T-helper 1 cell treated with Interleukin-12 subunit alpha and Interleukin-12 subunit beta and Interleukin-4 antibody, amounts not matched to agents 30 μg/mL and 1 μg/mL, for 36 hours (primary cell): ENCODE data around the gene PFKFB2.

Experiments used
- H3K27ac Mint-ChIP-seq: one replicate; pipeline ENCODE4 v1.8.0; 2021; ENCODE audit warnings: mild to moderate bottlenecking, mixed read lengths
- H3K27me3 Mint-ChIP-seq: one replicate; pipeline ENCODE4 v1.8.0; 2021; ENCODE audit warnings: low read depth, mixed read lengths
- H3K36me3 Mint-ChIP-seq: one replicate; pipeline ENCODE4 v1.8.0; 2021; ENCODE audit warnings: low read depth, mixed read lengths
- H3K4me1 Mint-ChIP-seq: one replicate; pipeline ENCODE4 v1.8.0; 2021; ENCODE audit warnings: low read depth, mixed read lengths
- H3K4me3 Mint-ChIP-seq: one replicate; pipeline ENCODE4 v1.8.0; 2021; ENCODE audit warnings: mild to moderate bottlenecking, moderate library complexity, mixed read lengths
- H3K9me3 Mint-ChIP-seq: one replicate; pipeline ENCODE4 v1.8.0; 2021; ENCODE audit warnings: mixed read lengths

PFKFB2 gene

DNA sequence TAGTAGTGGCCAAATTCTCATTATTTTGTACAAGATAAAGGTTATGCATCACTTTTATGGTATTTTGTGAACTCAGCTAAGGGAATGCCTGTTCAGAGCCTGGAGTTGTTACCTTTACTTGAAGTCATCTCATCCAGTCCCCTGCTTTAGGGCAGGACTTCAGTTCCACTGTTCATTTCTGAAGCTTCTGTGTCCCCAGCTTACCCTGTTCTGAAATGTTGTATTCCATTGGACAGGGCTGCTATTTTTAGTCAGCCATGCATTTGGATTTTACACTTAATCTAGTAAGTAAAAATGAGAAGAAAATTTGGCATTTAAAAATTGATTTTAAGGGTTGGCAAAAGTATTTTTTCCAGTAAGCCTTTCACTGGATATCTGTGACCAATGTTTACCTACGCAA, 23.9 kb downstream of the PFKFB2 start:
- H3K9me3 Mint-ChIP-seq, result no peaks in the 10 kb centered on the region
- H3K27ac Mint-ChIP-seq, result no peak overlapping the region
- H3K36me3 Mint-ChIP-seq, result peaks cover 2% of the 10 kb centered on the region
- H3K4me3 Mint-ChIP-seq, result no peak overlapping the region
- peaks cover under 1% of the 10 kb centered on the region for H3K4me1 Mint-ChIP-seq
- peaks cover 26% of the 10 kb centered on the region for H3K27me3 Mint-ChIP-seq

DNA sequence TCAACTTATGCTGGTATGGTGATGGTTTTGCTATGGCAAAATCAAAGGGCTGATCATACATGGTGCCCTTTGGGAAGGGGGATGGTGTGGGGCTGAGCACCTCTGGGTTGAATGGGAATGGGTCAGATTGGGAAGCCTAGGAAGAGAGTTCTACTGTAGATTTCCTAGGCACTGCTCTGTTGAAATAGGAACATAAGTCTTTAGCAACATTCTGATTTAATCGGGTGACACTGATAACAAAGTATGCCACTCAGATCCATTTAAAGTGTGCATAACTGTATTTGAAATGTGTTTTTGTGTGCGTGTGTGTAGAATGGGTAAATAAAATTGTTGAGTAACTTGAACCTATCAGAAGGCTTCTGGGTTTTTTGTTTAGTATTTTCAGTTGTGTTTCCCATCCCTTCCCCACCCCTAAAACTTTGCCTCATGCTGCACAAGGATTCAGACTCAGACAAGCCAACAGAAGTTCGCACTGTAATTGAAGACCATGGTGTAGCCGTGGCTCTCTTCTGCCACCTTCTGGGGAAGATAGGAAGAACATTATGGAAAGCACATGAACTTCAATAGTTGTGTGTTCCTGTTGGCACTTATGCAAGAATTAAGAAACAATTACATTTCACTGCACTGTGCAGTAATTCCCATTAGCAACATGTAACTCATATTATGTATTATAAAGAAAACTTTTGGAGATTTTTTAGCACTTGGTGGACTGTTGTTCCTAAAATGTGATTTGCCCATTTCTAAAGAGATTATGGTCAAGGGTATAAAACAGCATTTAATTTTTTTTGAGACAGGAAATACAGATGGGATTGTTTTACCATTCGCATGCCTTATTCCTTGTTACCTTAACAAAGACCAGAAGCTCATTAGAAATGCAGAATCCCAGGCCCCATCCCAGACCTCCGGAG, 24.6 kb downstream of the PFKFB2 start:
- peaks cover 31% of the 10 kb centered on the region for H3K27me3 Mint-ChIP-seq
- peaks cover 2% of the 10 kb centered on the region for H3K36me3 Mint-ChIP-seq
- H3K9me3 Mint-ChIP-seq, result no peaks in the 10 kb centered on the region
- H3K4me3 Mint-ChIP-seq, result no peak overlapping the region
- no peak overlapping the region for H3K27ac Mint-ChIP-seq
- no peaks in the 10 kb centered on the region for H3K4me1 Mint-ChIP-seq

DNA sequence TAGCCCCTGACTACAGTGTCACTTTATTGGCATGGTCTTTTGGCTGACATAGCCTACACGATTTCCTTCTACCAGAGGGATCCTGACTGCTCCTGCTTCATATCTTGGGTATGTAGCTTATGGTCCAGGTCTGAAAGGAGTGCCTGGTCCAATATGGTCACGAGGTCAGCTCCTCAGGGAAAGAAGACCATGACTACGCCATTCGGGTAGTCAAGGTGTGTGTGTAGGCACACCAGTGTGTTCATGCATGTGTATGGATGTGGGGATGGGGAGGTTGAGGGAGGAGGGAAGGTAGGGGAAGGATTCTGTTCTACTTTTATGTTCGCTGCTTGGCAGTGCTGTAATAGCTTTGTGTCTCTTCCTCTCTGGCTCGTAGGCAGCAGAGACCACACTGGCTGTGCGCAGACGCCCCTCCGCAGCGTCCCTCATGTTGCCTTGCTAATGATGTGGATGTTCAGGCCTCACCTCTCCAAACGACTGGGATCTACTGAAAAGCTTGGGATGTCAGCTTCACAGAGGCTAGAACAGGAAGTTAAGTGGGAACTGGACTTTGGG, 25.6 kb downstream of the PFKFB2 start:
- H3K4me3 Mint-ChIP-seq, result no peak overlapping the region
- H3K27ac Mint-ChIP-seq, result no peak overlapping the region
- H3K27me3 Mint-ChIP-seq, result peaks cover 35% of the 10 kb centered on the region
- no peaks in the 10 kb centered on the region for H3K9me3 Mint-ChIP-seq
- H3K4me1 Mint-ChIP-seq, result peaks cover 2% of the 10 kb centered on the region
- no peaks in the 10 kb centered on the region for H3K36me3 Mint-ChIP-seq

DNA sequence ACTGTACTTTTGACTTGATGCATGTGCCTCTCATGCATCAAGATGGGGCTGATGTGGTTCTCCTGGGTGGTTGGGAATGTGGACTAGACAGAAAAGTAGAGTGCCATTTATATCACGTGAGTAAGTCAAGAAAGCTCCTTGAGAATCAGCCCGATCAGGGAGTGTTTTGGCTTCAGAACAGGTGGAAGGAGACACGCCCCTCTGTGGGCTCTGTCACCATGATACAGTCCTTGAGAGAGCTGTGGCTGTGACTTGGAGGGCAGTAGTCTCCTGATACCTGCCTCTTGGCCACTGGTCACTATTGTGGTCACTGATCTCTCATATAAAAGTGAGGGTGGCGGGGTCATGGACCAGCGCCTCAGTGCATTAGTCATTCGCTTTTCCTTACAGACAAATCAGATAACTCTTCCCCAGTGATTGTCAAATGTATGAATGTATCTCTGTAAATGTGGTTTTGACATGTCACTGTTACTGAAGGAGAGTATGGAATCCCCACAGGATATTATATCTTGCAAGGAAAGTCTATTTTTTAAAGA, 26.7 kb downstream of the PFKFB2 start:
- no peak overlapping the region for H3K4me3 Mint-ChIP-seq
- H3K9me3 Mint-ChIP-seq, result no peaks in the 10 kb centered on the region
- peaks cover 33% of the 10 kb centered on the region for H3K27me3 Mint-ChIP-seq
- H3K4me1 Mint-ChIP-seq, result peaks cover 9% of the 10 kb centered on the region
- no peaks in the 10 kb centered on the region for H3K36me3 Mint-ChIP-seq
- H3K27ac Mint-ChIP-seq, result no peak overlapping the region

DNA sequence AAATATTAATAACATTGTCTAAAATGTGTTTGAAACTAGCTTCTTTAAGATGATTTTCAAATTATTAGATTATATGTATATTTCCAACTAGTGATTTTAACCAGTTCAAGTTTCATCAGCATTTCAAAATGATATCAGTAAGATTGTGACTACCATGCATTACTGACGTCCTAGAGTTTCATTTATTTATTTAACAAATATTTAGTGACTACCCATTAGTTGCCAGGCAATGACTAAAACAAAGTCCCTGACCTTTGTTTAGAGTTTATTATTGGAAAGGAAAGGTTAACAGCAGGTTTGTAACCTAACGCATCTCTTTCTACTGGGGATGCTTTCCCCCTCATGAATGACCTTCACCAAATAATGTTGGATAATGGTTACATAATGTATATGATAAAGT, 28.0 kb downstream of the PFKFB2 start:
- H3K36me3 Mint-ChIP-seq, result no peaks in the 10 kb centered on the region
- no peak overlapping the region for H3K27ac Mint-ChIP-seq
- peaks cover 15% of the 10 kb centered on the region for H3K4me1 Mint-ChIP-seq

DNA sequence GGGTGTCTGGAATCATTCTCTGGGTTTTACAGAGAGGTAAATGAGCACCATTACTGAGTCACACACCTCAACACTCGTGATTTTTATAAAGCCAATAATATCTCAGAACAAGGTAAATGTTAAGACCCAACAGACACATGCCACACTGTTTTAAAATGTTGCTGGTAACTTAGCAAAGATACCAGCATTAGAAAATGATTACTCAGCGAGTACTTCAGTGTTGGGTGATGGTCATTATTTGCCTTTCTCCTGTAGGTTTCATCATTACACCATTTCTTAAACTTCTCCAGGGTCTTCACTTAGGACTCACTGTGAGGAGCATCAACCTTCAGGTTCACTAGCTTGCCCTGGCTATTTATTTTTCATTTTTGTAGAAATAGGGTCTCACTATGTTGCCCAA, 28.7 kb downstream of the PFKFB2 start:
- Mint-ChIP-seq H3K4me3 (no peak overlapping the region), H3K27me3 (peaks cover 25% of the 10 kb centered on the region), H3K27ac (no peak overlapping the region), H3K4me1 (peaks cover 15% of the 10 kb centered on the region), H3K36me3 (no peaks in the 10 kb centered on the region), H3K9me3 (no peaks in the 10 kb centered on the region)

More for the DNA sequence above, 28.0 kb downstream of the PFKFB2 start:
- no peaks in the 10 kb centered on the region for H3K9me3 Mint-ChIP-seq
- H3K27me3 Mint-ChIP-seq, result peaks cover 31% of the 10 kb centered on the region
- no peak overlapping the region for H3K4me3 Mint-ChIP-seq

DNA sequence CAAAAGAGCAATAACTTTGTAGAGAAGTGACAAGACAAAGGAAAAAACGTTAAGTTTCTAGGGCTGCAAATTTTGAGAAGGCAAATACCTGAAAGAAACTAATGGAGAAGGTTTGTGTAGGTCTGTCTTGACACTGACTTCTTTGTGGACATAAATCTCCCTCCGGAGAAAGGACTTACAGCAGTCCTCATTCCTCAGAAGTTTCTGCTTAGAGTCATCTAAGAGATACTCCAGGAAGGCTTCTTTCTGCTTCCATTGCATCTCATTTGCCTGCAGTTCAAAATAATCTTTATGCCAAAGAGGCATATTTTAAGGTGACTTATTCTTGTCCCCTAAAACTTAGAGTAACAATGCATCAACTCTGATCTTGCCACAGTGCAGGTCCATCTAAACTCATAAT, 31.2 kb downstream of the PFKFB2 start:
- H3K27me3 Mint-ChIP-seq, result peaks cover 18% of the 10 kb centered on the region
- H3K36me3 Mint-ChIP-seq, result no peaks in the 10 kb centered on the region
- no peak overlapping the region for H3K27ac Mint-ChIP-seq
- H3K4me3 Mint-ChIP-seq, result no peak overlapping the region
- peaks cover 27% of the 10 kb centered on the region for H3K4me1 Mint-ChIP-seq
- no peaks in the 10 kb centered on the region for H3K9me3 Mint-ChIP-seq

DNA sequence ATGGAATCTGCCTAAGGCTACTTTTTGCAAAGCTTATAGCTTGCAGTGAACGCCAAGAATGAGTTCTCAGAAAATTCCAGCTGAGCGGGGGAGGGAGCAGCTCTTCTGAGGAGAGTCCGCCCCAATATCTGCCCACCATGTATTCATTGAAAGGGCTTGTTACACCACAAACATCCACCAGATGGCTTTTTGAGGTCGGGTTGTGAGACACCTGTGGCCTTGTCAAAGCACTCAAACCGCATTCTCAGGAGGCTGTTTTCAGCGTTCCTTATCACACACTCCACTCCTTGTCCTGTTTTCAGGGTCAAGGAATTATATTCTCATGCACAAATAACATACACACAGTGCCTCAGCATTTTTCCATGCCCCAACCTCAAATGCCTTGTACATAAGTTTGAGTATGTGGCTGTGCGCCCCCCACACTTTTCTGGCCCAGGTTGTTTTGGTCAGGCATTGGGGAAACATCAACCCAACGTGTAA, 31.7 kb downstream of the PFKFB2 start:
- Mint-ChIP-seq H3K27ac (peak overlapping the region; percentile 14), H3K4me1 (peaks cover 32% of the 10 kb centered on the region), H3K9me3 (no peaks in the 10 kb centered on the region)

DNA sequence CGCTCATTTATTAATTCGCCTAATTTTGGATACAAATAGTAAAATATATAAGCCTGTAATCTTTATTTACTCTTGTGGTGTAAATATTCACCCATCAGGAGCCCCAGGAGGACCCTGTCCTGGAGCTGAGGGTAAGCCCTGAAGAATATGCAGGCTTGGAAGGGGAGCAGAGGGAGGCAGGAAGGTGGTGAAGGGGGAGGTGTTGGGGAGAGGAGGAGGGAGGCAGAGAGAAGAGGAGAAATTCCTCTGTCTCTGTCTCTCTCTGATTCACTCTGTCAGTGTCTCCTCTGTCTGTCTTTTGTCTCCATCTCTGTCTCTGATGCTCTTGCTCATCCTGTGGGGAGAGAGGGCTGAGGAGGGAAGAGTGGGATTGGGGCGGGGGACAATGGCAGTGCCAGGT, 32.8 kb downstream of the PFKFB2 start:
- H3K36me3 Mint-ChIP-seq, result no peaks in the 10 kb centered on the region
- peaks cover 18% of the 10 kb centered on the region for H3K27me3 Mint-ChIP-seq
- no peaks in the 10 kb centered on the region for H3K9me3 Mint-ChIP-seq
- no peak overlapping the region for H3K27ac Mint-ChIP-seq
- H3K4me3 Mint-ChIP-seq, result no peak overlapping the region
- H3K4me1 Mint-ChIP-seq, result peaks cover 38% of the 10 kb centered on the region

More for the DNA sequence above, 31.7 kb downstream of the PFKFB2 start:
- H3K36me3 Mint-ChIP-seq, result no peaks in the 10 kb centered on the region
- no peak overlapping the region for H3K4me3 Mint-ChIP-seq
- peaks cover 18% of the 10 kb centered on the region for H3K27me3 Mint-ChIP-seq

DNA sequence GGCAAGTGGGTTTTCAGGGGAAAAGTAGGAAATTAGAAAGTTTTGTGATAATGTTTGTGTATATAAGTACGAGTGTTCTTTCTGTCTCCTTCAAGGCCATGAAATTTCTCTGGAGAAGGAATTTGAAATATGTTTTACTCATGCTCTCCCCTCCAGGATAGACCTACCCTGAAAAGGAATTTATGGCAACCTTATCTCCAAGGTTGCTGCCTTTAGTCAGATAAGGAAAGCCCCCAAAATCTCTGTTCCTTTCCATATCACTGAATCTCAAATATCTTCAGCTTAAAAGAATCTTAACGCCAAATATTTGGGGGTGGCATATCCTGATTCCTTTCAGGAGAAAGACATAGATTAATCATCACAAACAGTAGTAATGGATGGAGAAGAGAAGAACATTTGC, 35.1 kb downstream of the PFKFB2 start:
- H3K4me3 Mint-ChIP-seq, result no peak overlapping the region
- peaks cover 6% of the 10 kb centered on the region for H3K36me3 Mint-ChIP-seq
- peaks cover 7% of the 10 kb centered on the region for H3K27me3 Mint-ChIP-seq
- H3K9me3 Mint-ChIP-seq, result no peaks in the 10 kb centered on the region
- H3K27ac Mint-ChIP-seq, result no peak overlapping the region
- H3K4me1 Mint-ChIP-seq, result peaks cover 47% of the 10 kb centered on the region

DNA sequence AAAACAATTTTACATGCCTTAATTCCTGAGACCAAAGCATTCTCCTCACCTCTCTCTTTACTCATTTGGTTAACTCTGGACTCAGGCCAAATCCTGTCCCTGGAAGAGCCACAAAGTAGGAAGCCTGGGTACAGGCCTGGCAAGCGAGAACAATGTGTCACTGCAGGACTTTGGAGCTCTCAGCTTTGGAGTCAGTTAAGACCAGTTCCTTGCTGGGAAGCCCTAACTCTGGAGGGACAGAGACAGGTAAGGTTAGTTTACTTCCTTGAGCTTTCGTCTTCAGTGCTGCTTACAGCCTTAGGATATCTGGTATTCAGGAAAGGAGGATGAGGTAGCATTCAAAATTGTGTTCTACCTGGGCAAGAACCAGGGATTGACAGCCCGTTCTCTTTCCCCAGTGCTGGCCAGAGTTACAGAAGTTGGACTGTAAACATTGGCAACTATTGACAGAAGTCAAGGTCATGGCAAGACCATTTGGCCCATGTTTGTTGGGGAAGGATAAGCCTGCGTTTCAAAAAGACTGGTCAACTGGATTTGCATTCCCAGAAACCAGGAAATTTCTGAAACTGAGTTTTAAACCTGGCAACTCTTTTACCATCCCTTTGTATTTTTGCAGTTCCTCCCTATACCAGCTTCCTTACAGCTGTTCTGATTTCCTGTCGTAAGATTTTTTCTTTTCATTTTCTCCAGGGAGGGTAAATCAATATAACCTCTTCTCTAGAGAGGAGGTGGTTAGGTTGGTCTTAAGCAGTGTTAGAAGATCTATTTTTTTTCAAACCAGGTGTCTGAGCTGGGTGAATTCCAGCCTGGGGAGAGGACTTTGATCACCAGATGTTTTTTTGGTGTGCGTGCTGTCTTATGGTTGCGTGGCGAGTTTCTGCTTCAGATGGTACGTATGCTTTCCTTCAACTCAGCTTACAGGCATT, 35.9 kb downstream of the PFKFB2 start, which contains the start of gene C4BPB:
Gene C4BPB, plus strand, starts transcription at position 160 of the 926 bp plus-strand sequence. Its CDS starts 672 bp downstream, at position 832.
- H3K4me3 Mint-ChIP-seq, result peak within 1 kb of the TSS; percentile 71
- H3K27ac Mint-ChIP-seq, result peak within 1 kb of the TSS; percentile 79
- peaks cover 44% of the 10 kb centered on the region for H3K4me1 Mint-ChIP-seq
- H3K27me3 Mint-ChIP-seq, result peaks cover 3% of the 10 kb centered on the region
- H3K9me3 Mint-ChIP-seq, result no peaks in the 10 kb centered on the region
- H3K36me3 Mint-ChIP-seq, result peaks cover 6% of the 10 kb centered on the region

DNA sequence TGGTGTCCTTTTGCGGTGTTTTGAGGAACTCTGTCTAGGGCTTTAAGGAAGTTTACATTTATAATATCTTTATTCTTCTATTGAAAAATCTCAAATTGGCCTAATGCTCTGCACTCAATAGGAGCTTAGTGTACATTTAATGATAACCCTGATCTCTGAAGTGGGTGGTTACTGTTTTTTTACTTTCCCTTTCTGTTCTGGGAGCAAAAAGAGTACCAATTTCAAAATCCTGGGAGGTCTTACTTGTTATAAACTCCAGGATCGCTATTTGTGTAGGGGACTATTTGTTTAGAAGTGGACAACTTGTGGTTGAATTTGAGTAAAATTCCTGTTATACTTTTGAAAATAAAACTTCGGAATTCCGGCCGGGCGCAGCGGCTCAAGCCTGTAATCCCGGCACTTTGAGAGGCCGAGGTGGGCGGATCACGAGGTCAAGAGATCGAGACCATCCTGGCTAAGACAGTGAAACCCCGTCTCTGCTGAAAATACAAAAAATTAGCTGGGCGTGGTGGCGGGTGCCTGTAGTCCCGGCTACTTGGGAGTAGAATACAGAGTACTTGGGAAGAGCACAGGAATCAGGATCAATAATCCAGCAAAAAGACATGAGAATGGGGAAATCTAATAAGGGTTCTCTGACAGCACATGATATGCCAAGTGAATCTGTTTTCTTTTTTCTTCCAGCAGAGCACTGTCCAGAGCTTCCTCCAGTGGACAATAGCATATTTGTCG, 36.7 kb downstream of the PFKFB2 start:
- Mint-ChIP-seq H3K27ac (peak overlapping the region; percentile 79), H3K36me3 (peaks cover 6% of the 10 kb centered on the region)

DNA sequence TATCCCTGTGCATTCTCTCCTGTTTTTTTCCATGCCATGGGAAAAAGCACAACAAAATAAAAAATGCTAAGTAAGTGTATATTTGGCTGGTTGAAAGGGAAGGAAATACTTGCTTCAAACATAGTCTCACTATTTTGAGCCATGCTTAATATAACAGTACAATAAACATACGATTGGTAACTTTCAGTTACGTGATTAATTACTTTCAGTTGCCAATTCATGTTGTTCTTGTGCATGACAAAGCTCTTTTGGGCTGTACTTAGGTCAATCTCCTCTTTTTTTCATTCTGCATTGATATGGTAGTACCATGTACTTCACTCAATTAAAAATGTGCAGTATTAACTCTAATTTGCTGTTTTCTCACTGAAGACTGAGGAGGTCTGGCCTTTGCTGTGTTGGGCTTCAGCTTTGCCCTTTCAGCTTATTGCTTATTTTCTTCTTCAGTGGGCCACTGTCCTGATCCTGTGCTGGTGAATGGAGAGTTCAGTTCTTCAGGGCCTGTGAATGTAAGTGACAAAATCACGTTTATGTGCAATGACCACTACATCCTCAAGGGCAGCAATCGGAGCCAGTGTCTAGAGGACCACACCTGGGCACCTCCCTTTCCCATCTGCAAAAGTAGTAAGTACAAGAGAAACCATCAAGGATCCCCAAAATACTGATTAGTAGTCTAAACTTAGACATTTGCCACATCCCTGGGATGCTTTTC, 38.3 kb downstream of the PFKFB2 start:
- H3K27ac Mint-ChIP-seq, result peak overlapping the region; percentile 42
- peaks cover 49% of the 10 kb centered on the region for H3K4me1 Mint-ChIP-seq
- H3K27me3 Mint-ChIP-seq, result no peaks in the 10 kb centered on the region
- H3K36me3 Mint-ChIP-seq, result peaks cover 18% of the 10 kb centered on the region
- H3K9me3 Mint-ChIP-seq, result no peaks in the 10 kb centered on the region
- no peak overlapping the region for H3K4me3 Mint-ChIP-seq

More for the DNA sequence above, 36.7 kb downstream of the PFKFB2 start:
- H3K4me3 Mint-ChIP-seq, result peak overlapping the region; percentile 71
- H3K9me3 Mint-ChIP-seq, result no peaks in the 10 kb centered on the region
- H3K27me3 Mint-ChIP-seq, result no peaks in the 10 kb centered on the region
- peaks cover 42% of the 10 kb centered on the region for H3K4me1 Mint-ChIP-seq
